Endothelial cell of umbilical vein (primary cell): ENCODE data around the gene ABCD3. TPM values are rescaled to one million over a fixed set of nuclear protein-coding genes. Genes with fewer than 3 reads are reported as not detected.

ENCODE experiments used
- BruUV-seq: library from RNA; stranded (reverse); fragments of 400-500 nt; replicated peaks from 2 replicates; lab custom pipeline; 2021; lab: Mats Ljungman, UMichigan
- CTCF ChIA-PET: fragments of 300-600, 350-600 bp; sonication (Branson Sonifier 250); formaldehyde crosslinking; loops from one replicate; lab custom pipeline; 2021; ENCODE audit warnings: antibody characterized with exemption, inconsistent platforms; lab: Charles Lee
- POLR2A ChIA-PET: fragments of 300-600, 350-600 bp; sonication (Branson Sonifier 250); formaldehyde crosslinking; loops from one replicate; lab custom pipeline; 2021; ENCODE audit warnings: antibody characterized with exemption, inconsistent platforms; lab: Charles Lee
- DNase-seq: peaks from one replicate; pipeline ENCODE4 v3.0.0-alpha.2; 2011; ENCODE audit warnings: low read depth, low spot score
- FAIRE-seq: peaks from 2 replicates; lab custom pipeline; 2011; peaks lifted over from hg19 to GRCh38; lab: Jason Lieb, UNC
- H2AFZ ChIP-seq: 2 replicates; pipeline ENCODE4 v1.6.0; 2012; ENCODE audit warnings: low read depth, low read length, control low read depth, inconsistent platforms
- H3K27ac ChIP-seq: 2 replicates; pipeline ENCODE4 v1.5.1; 2011; ENCODE audit warnings: low read depth, mild to moderate bottlenecking, control low read depth, low read length, moderate library complexity; ENCODE audit not compliant: insufficient read depth
- H3K27me3 ChIP-seq, 2 experiments: 2 replicates each; pipeline versions ENCODE4 v1.6.0 to v1.6.1; 2011; ENCODE audit warnings: low read length in 2 of 2, mixed read lengths in 1 of 2; ENCODE audit not compliant: control insufficient read depth in 2 of 2, insufficient read depth in 2 of 2
- H3K36me3 ChIP-seq, 2 experiments: 2 replicates in 1 of 2; 3 replicates in 1 of 2; pipeline ENCODE4 v1.5.1; 2011; ENCODE audit warnings: low read length in 2 of 2, mild to moderate bottlenecking in 1 of 2, moderate library complexity in 1 of 2; ENCODE audit not compliant: control insufficient read depth in 2 of 2, insufficient read depth in 2 of 2; ENCODE audit errors: extremely low read depth in 1 of 2
- H3K4me1 ChIP-seq: 3 replicates; pipeline ENCODE4 v1.5.1; 2011; ENCODE audit warnings: mild to moderate bottlenecking, low read length; ENCODE audit not compliant: control insufficient read depth, insufficient read depth; ENCODE audit errors: extremely low read depth
- H3K4me2 ChIP-seq: 2 replicates; pipeline ENCODE4 v1.6.1; 2011; ENCODE audit warnings: low read length, control low read depth, mixed read lengths; ENCODE audit not compliant: insufficient read depth
- H3K4me3 ChIP-seq, 3 experiments: fragments of 200-600 bp in 1 of 3; sonication (generic), shearing (Covaris generic) in 1 of 3; replicated peaks in 1 of 3; 2 replicates each; pipeline ENCODE4 v1.5.1; 2011 to 2016; ENCODE audit warnings: control low read depth in 3 of 3, low read length in 3 of 3, mild to moderate bottlenecking in 2 of 3, inconsistent platforms in 1 of 3, low read depth in 1 of 3, moderate library complexity in 1 of 3; ENCODE audit not compliant: insufficient read depth in 1 of 3
- H3K79me2 ChIP-seq: 2 replicates; pipeline ENCODE4 v1.6.0; 2012; ENCODE audit warnings: low read length, inconsistent platforms; ENCODE audit not compliant: control insufficient read depth, insufficient read depth
- H3K9ac ChIP-seq: replicated peaks from 2 replicates; pipeline ENCODE3; 2011; ENCODE audit warnings: low read length, control low read depth; ENCODE audit not compliant: insufficient read depth; ENCODE audit errors: extremely low read depth
- H3K9me1 ChIP-seq: replicated peaks from 3 replicates; pipeline ENCODE4 v1.6.0; 2011; ENCODE audit warnings: mild to moderate bottlenecking, low read length; ENCODE audit not compliant: control insufficient read depth, insufficient read depth; ENCODE audit errors: extremely low read depth
- H3K9me3 ChIP-seq: replicated peaks from 2 replicates; pipeline ENCODE4 v1.5.1; 2012; ENCODE audit warnings: low read length, inconsistent platforms; ENCODE audit not compliant: control insufficient read depth, insufficient read depth
- H4K20me1 ChIP-seq: replicated peaks from 2 replicates; pipeline ENCODE3; 2011; ENCODE audit warnings: mild to moderate bottlenecking, low read length; ENCODE audit not compliant: control insufficient read depth, insufficient read depth; ENCODE audit errors: extremely low read depth
- CTCF ChIP-seq, 2 donors: IDR thresholded peaks; 1 replicate in 1 of 2; 2 replicates in 1 of 2; pipeline ENCODE4 v1.5.1; 2011; ENCODE audit warnings: low read length in 2 of 2, mild to moderate bottlenecking in 2 of 2, moderate library complexity in 2 of 2, control low read depth in 1 of 2, inconsistent platforms in 1 of 2, low read depth in 1 of 2; ENCODE audit not compliant: insufficient read depth in 1 of 2; ENCODE audit errors: extremely low read depth in 1 of 2
- EZH2 ChIP-seq: IDR thresholded peaks from 2 replicates; pipeline ENCODE4 v1.6.1; 2012; ENCODE audit warnings: borderline replicate concordance, low read depth, mild to moderate bottlenecking, moderate library complexity, low read length, inconsistent platforms; ENCODE audit not compliant: severe bottlenecking
- FOS ChIP-seq: IDR thresholded peaks from 2 replicates; pipeline ENCODE4 v1.6.1; 2011; ENCODE audit warnings: mild to moderate bottlenecking, low read length, moderate library complexity, borderline replicate concordance; ENCODE audit not compliant: insufficient read depth
- GATA2 ChIP-seq: IDR thresholded peaks from 2 replicates; pipeline ENCODE4 v1.7.0; 2011; ENCODE audit warnings: low read depth, mild to moderate bottlenecking, moderate library complexity, mixed read lengths, low read length; ENCODE audit not compliant: insufficient read length, insufficient read depth
- JUN ChIP-seq: IDR thresholded peaks from 2 replicates; pipeline ENCODE4 v1.6.1; 2011; ENCODE audit warnings: borderline replicate concordance, low read depth; ENCODE audit not compliant: insufficient read length, insufficient read depth
- MAX ChIP-seq: IDR thresholded peaks from 2 replicates; pipeline ENCODE4 v1.6.1; 2011; ENCODE audit not compliant: insufficient read depth, insufficient read length
- MYC ChIP-seq: IDR thresholded peaks from one replicate; pipeline ENCODE4 v1.6.1; 2011; ENCODE audit warnings: mild to moderate bottlenecking, low read depth, low read length
- POLR2A ChIP-seq: IDR thresholded peaks from 2 replicates; pipeline ENCODE4 v1.6.1; 2012; ENCODE audit warnings: low read depth, mild to moderate bottlenecking, control low read depth, low read length
- POLR2AphosphoS5 ChIP-seq: IDR thresholded peaks from 2 replicates; pipeline ENCODE4 v1.6.1; 2012; ENCODE audit warnings: low read depth, mild to moderate bottlenecking, control low read depth, low read length, moderate library complexity; ENCODE audit not compliant: insufficient read depth
- dilution Hi-C: fragments of 300-500 bp; cut with MboI; formaldehyde crosslinking; loops from one replicate; pipeline ENCODE4 v1.15.0; 2019; ENCODE audit warnings: low sequenced_read_pairs; ENCODE audit not compliant: extremely low pct_ligation_motif_present
- intact Hi-C: fragments of 100-400 bp; cut with micrococcal nuclease; formaldehyde crosslinking; loops from one replicate; pipeline ENCODE4 v1.10.0; 2022
- polyA plus RNA-seq, 4 experiments: library from polyadenylated mRNA; depleted of rRNA in 3 of 4; stranded (reverse) in 3 of 4; unstranded in 1 of 4; fragments of >200 nt; gene quantifications; 2 replicates each; pipeline versions ENCODE4 v1.2.1 to v1.2.3, GENCODE V29; 2011 to 2012; ENCODE audit warnings: missing spikeins in 1 of 4
- total RNA-seq: library from RNA; stranded (reverse); gene quantifications from 2 replicates; pipeline ENCODE4 v1.2.3, GENCODE V29; 2021

Gene ABCD3
- total and polyA plus RNA-seq, 2 donors (not counting 3 experiments of a cell fraction or from before 2014, with no cell fraction given), result 6.3 to 31.6 TPM

GRCh38 chr1:94538243-94538827, 120.1 kb downstream of the ABCD3 start:
- ChIA-PET POLR2A (no interaction called here), CTCF (interaction anchor here (0.8 to 2.6 kb wide), 2 partner anchors 11 to 546 kb away, joined by 3 to 6 read pairs; no protein-coding TSS in a partner anchor)
- TF ChIP-seq POLR2A (no peak), FOS (no peak), MAX (no peak), POLR2AphosphoS5 (no peak), MYC (no peak), EZH2 (no peak), JUN (no peak), GATA2 (no peak), CTCF (IDR thresholded peaks at IDR 0.05; ENCODE audit: extremely low read depth in 1 of 2, insufficient read depth in 1 of 2, low read depth in 1 of 2, low read length in 2 of 2) (no peak)
- intact Hi-C loops (no loop called here), dilution Hi-C loops (loop anchor here (25.0 kb wide), 1 partner anchor 274 kb away; the partner anchor contains the start of gene SLC44A3)
- no peak for FAIRE-seq
- H3K9ac ChIP-seq, result no peak overlapping the region
- no peaks in the 10 kb centered on the region for H3K79me2 ChIP-seq
- peaks cover 13% of the 10 kb centered on the region for H3K4me1 ChIP-seq
- H3K27ac ChIP-seq, result no peak overlapping the region
- H3K9me3 ChIP-seq, result no peaks in the 10 kb centered on the region
- H3K4me3 ChIP-seq, result no peak overlapping the region
- no peak for DNase-seq
- H3K27me3 ChIP-seq, result no peaks in the 10 kb centered on the region
- no peak overlapping the region for H3K4me2 ChIP-seq
- no peaks in the 10 kb centered on the region for H3K9me1 ChIP-seq
- no peak overlapping the region for H2AFZ ChIP-seq
- BruUV-seq, result no TSS peak
- no peaks in the 10 kb centered on the region for H3K36me3 ChIP-seq
- H4K20me1 ChIP-seq, result no peaks in the 10 kb centered on the region
